Measurements from ENCODE around the gene CAMK2A.

DNA sequence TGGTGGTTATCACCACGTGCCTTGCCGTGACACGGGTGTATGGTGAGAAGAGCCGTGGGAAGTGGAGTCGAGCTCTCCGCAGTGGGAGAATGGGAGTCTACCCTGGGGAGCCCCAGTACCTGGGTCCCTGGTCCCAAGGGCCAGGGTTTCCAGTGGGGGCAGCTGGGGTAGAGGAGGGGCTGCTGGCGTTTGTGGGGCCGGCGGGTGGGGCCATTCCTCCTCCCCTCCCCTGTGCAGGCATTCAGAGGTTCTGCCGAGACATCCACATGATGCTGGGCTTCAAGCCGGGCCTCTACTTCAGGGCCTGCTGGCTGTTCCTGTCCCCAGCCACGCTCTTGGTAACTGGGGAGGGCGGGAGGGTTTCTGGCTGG, 85.0 kb downstream of the CAMK2A start:
- no peak for TF ChIP-seq POLR2A (IDR thresholded peaks at IDR 0.05; ENCODE audit: low read depth, low read length)
- no peak for TF ChIP-seq CTCF (IDR thresholded peaks at IDR 0.05; ENCODE audit: extremely low read depth in 1 of 2, insufficient read depth in 1 of 2, low read depth in 1 of 2, low read length in 2 of 2)

Measured in endothelial cell of umbilical vein (primary cell).